ENCODE measurements around the gene PTPRD.

GRCh38 chr9:10387282-10387681 is 225.5 kb downstream of the PTPRD start:
- TF ChIP-seq STAT6 (CRISPR knock-in tag; IDR thresholded peaks at IDR 0.05) (no peak), THAP7 (CRISPR knock-in tag; IDR thresholded peaks at IDR 0.05) (no peak), CTCF (IDR thresholded peaks at IDR 0.05 in 2 of 3, conservative IDR thresholded peaks at IDR 0.05 in 1 of 3; ENCODE audit: insufficient read depth in 2 of 3, low read depth in 1 of 3, low read length in 3 of 3) (no peak), TCF3 (CRISPR knock-in tag; IDR thresholded peaks at IDR 0.05) (no peak), EZH2 (IDR thresholded peaks at IDR 0.05; ENCODE audit: borderline replicate concordance, low read depth, low read length) (no peak), MYC (IDR thresholded peaks at IDR 0.05; ENCODE audit: low read depth, low read length) (no peak), MYC (CRISPR knock-in tag; IDR thresholded peaks at IDR 0.05; ENCODE audit: borderline replicate concordance, low read depth) (no peak), IRF1 (CRISPR knock-in tag; IDR thresholded peaks at IDR 0.05; ENCODE audit: borderline replicate concordance) (no peak), KLF6 (CRISPR knock-in tag; IDR thresholded peaks at IDR 0.05; ENCODE audit: borderline replicate concordance) (no peak), SRF (CRISPR knock-in tag; IDR thresholded peaks at IDR 0.05) (no peak), ZNF133 (CRISPR knock-in tag; IDR thresholded peaks at IDR 0.05) (no peak)
